Endothelial cell (in vitro differentiated cells): ENCODE results near the gene KCNQ1OT1. TPM values are rescaled to one million over a fixed set of nuclear protein-coding genes. Genes with fewer than 3 reads are reported as not detected.

Experiments
- DNase-seq: peaks from one replicate; pipeline ENCODE4 v3.0.0; 2021; ENCODE audit warnings: low spot score
- H3K27ac Mint-ChIP-seq: one replicate; pipeline ENCODE4 v1.8.0; 2021; ENCODE audit warnings: mixed read lengths, inconsistent platforms; ENCODE audit not compliant: unreplicated experiment
- H3K27me3 Mint-ChIP-seq: one replicate; pipeline ENCODE4 v1.8.0; 2021; ENCODE audit warnings: mild to moderate bottlenecking, moderate library complexity, mixed read lengths, inconsistent platforms; ENCODE audit not compliant: unreplicated experiment
- H3K36me3 Mint-ChIP-seq: one replicate; pipeline ENCODE4 v1.8.0; 2021; ENCODE audit warnings: mild to moderate bottlenecking, low read depth, mixed read lengths, inconsistent platforms; ENCODE audit not compliant: unreplicated experiment
- H3K4me1 Mint-ChIP-seq: one replicate; pipeline ENCODE4 v1.8.0; 2021; ENCODE audit warnings: mild to moderate bottlenecking, mixed read lengths, inconsistent platforms; ENCODE audit not compliant: unreplicated experiment
- H3K4me3 Mint-ChIP-seq: one replicate; pipeline ENCODE4 v1.8.0; 2021; ENCODE audit warnings: mild to moderate bottlenecking, mixed read lengths, inconsistent platforms; ENCODE audit not compliant: unreplicated experiment
- H3K9me3 Mint-ChIP-seq: one replicate; pipeline ENCODE4 v1.8.0; 2021; ENCODE audit warnings: mixed read lengths, inconsistent platforms; ENCODE audit not compliant: unreplicated experiment
- CTCF ChIP-seq: fragments of 200-600 bp; sonication (generic); IDR thresholded peaks from one replicate; pipeline ENCODE4 v1.5.0; 2021; ENCODE audit warnings: antibody characterized with exemption; ENCODE audit not compliant: unreplicated experiment
- total RNA-seq: library from RNA; stranded (reverse); fragmentation: NEBNext Ultra II Directional; extraction: Animal tissue kit (Norgen Biotek cat#: 25700); gene quantifications from one replicate; pipeline ENCODE4 v1.2.1, GENCODE V29; 2021; ENCODE audit not compliant: unreplicated experiment

KCNQ1OT1 gene
- total RNA-seq, 1 donor from 2014 or later: 1.2 TPM

GRCh38 chr11:2677127-2677526, 22.7 kb downstream of the KCNQ1OT1 start:
- H3K4me1 Mint-ChIP-seq: peaks cover 4% of the 10 kb centered on the region
- no peaks in the 10 kb centered on the region for H3K36me3 Mint-ChIP-seq
- no peak for TF ChIP-seq CTCF
- H3K27ac Mint-ChIP-seq: no peak overlapping the region
- H3K27me3 Mint-ChIP-seq: no peaks in the 10 kb centered on the region
- no peak for DNase-seq
- no peaks in the 10 kb centered on the region for H3K9me3 Mint-ChIP-seq
- H3K4me3 Mint-ChIP-seq: no peak overlapping the region

GRCh38 chr11:2675540-2675939, 24.3 kb downstream of the KCNQ1OT1 start:
- TF ChIP-seq CTCF: no peak
- Mint-ChIP-seq H3K27me3 (no peaks in the 10 kb centered on the region), H3K9me3 (no peaks in the 10 kb centered on the region), H3K27ac (no peak overlapping the region), H3K4me1 (no peaks in the 10 kb centered on the region), H3K36me3 (no peaks in the 10 kb centered on the region), H3K4me3 (no peak overlapping the region)
- no peak for DNase-seq

- H3K36me3 Mint-ChIP-seq: peaks cover 8% of the 10 kb centered on the region
- no peak overlapping the region for H3K27ac Mint-ChIP-seq
- H3K9me3 Mint-ChIP-seq: no peaks in the 10 kb centered on the region
- no peaks in the 10 kb centered on the region for H3K27me3 Mint-ChIP-seq
- H3K4me1 Mint-ChIP-seq: no peaks in the 10 kb centered on the region
- TF ChIP-seq CTCF: no peak
- no peak for DNase-seq
- H3K4me3 Mint-ChIP-seq: no peak overlapping the region
Observed at GRCh38 chr11:2674658-2675131, 25.1 kb downstream of the KCNQ1OT1 start.

- no peak for TF ChIP-seq CTCF
- H3K4me3 Mint-ChIP-seq: no peak overlapping the region
- no peaks in the 10 kb centered on the region for H3K4me1 Mint-ChIP-seq
- H3K36me3 Mint-ChIP-seq: peaks cover 13% of the 10 kb centered on the region
- no peak for DNase-seq
- H3K27ac Mint-ChIP-seq: no peak overlapping the region
- no peaks in the 10 kb centered on the region for H3K9me3 Mint-ChIP-seq
- H3K27me3 Mint-ChIP-seq: no peaks in the 10 kb centered on the region
Observed at GRCh38 chr11:2673871-2674471, 25.8 kb downstream of the KCNQ1OT1 start.

- no peak for DNase-seq
- H3K9me3 Mint-ChIP-seq: no peaks in the 10 kb centered on the region
Observed at GRCh38 chr11:2673250-2673610, 26.6 kb downstream of the KCNQ1OT1 start.

More at GRCh38 chr11:2673250-2673610, 26.6 kb downstream of the KCNQ1OT1 start:
- no peak for TF ChIP-seq CTCF
- H3K4me1 Mint-ChIP-seq: no peaks in the 10 kb centered on the region
- H3K27ac Mint-ChIP-seq: no peak overlapping the region
- H3K36me3 Mint-ChIP-seq: peaks cover 17% of the 10 kb centered on the region
- H3K4me3 Mint-ChIP-seq: no peak overlapping the region
- H3K27me3 Mint-ChIP-seq: no peaks in the 10 kb centered on the region
